ENCODE measurements around the gene GPR31.
"Not testable (repeated sequence)": the region's sequence is repeated elsewhere in the genome, so short reads cannot be mapped to it uniquely, and the experiment has no call there.

Gene GPR31, protein sequence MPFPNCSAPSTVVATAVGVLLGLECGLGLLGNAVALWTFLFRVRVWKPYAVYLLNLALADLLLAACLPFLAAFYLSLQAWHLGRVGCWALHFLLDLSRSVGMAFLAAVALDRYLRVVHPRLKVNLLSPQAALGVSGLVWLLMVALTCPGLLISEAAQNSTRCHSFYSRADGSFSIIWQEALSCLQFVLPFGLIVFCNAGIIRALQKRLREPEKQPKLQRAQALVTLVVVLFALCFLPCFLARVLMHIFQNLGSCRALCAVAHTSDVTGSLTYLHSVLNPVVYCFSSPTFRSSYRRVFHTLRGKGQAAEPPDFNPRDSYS

DNA sequence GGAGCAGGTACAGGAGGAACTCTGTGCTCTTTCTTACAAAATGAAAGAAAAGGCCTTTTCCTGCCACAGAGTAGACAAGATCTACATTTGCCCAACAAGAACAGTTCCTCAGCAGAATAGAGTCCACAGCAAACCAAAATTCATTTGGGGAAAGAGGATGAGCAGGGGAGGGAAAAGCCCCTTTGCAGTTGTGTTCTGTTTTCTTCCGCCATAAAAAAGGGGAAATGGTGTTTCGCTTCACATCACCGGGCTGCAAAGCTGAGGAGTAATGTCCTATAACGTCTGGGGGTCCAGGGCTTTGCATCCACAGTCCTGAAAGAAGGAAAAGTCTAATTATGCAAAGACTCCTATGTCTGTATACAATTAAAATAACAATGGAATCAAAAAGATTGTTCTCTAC lies at the start of gene GPR31:
TSS of gene GPR31 (minus strand) at position 118 of the 400 bp plus-strand sequence. CDS start 149 bp downstream, outside the sequence.
- DNase-seq (ENCODE audit: low spot score) = no peak

DNA sequence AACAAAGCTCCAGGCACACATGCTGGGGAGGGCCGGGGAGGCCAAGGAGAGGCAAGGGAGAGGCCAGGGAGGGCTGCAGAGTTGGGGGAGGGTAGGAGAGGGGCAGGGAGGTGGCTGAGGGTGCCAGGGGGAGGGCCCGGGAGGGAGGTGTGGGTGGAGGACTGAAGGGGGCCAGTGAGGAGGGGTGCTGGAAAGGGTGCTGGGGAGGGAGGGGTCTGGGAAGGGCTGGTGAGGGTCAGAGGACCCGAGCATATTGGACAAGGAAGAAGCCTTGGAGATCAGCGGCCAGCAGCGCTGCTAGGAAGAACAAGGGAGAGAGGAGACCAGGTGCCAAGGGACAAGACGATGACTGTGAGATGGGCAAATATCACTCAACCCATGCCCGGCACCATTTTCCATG lies 49.7 kb upstream of the GPR31 start:
- no peak for DNase-seq (ENCODE audit: low spot score)

GRCh38 chr6:167205316-167205715 lies 47.5 kb upstream of the GPR31 start:
- DNase-seq (ENCODE audit: low spot score) = not testable (repeated sequence)

GRCh38 chr6:167204059-167204348 lies 46.2 kb upstream of the GPR31 start:
- DNase-seq (ENCODE audit: low spot score) = not testable (repeated sequence)

DNA sequence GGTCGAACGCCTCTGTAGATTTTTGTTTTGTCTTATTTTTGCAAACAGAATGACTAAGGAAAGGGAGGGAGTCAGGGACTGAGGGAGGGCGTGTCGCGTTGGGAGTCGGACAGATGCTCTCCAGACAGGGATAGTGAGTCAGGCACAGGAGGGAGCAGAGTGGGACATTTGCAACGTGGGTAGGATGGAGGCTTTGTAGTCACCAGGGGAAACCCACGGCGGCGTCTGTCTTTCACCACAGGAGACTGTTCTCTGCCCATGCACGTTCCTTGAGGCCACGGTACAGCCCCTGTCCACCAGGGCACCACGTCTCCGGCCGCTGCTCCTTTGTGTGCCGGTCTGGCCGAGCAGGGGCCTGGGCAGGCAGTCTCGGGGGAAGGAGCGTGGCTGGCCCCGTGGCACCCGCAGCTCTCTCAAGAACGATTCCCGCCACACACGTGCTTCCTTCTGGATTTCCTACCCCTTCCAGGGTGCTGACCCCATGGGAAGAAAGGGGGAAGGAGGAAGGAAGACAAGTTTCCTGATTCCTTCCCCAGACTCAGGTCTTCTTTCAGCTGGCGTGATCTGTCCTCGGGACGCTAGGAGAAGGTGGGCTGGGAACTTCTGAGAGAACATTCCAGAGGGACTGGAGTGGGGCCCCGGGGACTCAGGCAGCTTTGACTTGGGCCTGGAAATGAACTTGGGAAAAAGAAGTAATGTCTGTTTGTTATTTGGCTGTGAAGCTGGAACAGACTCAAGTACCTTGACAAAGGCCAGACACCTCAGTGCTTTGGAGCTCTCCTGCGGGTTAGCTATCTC lies 45.7 kb upstream of the GPR31 start:
- not testable (repeated sequence) for DNase-seq (ENCODE audit: low spot score)

DNA sequence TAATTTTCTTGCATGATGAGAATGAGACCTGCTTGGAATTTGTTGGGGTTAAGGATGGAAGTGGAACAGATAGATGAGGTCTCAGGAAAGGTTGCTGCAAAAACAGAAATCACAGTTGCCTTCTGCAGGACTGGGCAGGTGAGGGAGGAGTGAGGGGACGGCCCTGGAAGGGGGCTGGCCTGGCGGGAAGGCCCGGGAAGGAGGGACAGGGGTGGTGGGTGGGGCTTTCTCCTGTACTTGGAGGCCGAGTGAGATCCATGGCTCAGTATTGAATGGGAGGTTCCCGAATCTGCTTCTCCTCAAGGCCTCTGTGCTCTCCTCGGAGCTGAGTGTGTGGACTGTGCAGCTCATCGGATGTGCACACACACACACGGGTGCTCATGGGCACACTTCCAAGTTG lies 44.8 kb upstream of the GPR31 start:
- not testable (repeated sequence) for DNase-seq (ENCODE audit: low spot score)

DNA sequence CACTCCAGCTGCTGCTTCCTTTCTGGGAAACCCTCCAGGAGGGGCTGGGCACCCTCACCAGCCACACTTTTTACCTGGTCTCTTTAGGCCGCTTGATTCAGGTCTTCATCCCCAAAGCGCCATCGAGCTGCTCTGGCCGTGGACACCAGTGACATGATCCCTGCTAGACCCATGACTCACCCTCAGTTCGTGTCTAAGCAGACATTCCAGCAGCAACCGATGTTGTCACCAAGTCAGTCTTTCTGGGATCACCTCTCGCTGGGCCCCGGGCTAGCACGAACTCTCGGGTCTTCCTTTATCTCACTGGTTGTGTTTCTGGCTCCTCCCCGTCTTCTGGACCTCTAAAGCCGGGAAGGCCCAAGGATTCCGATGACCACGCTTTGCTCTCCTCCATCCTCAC lies 43.0 kb upstream of the GPR31 start:
- no peak for DNase-seq (ENCODE audit: low spot score)

DNA sequence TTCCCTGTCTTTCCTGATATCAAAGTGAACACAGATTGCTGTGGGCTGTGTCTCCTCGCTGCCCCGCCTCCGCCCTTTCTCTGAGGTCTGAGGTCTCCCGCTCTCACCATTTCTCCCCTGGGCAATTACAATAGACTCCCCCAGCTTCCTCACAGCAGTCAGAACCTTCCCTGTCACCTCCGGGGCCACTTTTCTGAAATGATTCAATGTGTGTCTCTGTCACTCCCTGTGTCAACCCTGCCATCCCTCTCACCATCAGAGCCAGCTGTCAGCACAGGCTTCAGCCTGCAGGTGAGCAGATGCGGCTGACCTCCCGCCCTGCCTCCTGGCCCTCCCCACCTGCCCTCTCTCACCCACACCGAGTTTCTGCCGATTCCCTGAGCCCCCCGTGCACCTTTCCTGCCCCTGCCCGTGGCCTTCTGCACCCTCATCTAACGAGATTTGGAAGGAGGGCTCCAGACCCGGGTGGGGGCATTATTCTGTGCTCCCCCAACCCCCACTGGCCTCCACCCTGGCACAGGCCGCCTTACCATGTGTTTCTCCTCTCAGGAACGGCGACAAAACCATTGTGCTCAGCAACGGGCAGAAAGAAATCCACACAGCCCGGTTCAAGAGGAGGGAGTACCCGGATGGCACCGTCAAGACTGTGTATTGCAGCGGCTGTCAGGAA lies 38.3 kb upstream of the GPR31 start:
- DNase-seq (ENCODE audit: low spot score) = not testable (repeated sequence)

DNA sequence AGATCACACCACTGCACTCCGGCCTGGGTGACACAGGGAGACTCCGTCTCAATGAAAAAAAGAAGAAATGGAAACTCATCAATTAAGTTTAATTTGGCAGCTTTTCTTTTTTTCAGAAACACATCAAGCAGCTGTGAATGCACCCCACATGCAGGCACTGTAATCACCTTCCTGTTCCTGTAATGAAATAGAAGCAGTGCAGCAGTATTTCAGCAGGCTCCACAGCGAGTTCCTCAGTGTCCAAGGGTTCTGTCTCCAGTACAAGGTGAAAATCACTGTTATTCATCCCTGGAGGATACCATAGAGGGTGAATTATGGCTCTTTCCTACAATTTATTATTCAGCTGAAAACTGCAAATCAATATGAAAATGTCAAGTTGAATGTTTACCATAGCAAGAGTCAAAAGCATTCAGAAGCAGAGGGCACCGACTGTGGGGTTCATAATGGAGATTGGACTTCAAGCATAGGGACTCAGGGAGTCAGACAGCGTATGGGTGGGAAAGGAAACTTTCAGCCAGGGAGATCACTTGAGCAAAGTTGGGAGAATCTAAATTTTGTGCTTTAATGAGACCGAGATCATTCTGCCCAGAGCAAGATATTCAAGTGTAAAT lies 35.8 kb upstream of the GPR31 start:
- DNase-seq (ENCODE audit: low spot score) = not testable (repeated sequence)

GRCh38 chr6:167191043-167191583 lies 33.3 kb upstream of the GPR31 start:
- not testable (repeated sequence) for DNase-seq (ENCODE audit: low spot score)

DNA sequence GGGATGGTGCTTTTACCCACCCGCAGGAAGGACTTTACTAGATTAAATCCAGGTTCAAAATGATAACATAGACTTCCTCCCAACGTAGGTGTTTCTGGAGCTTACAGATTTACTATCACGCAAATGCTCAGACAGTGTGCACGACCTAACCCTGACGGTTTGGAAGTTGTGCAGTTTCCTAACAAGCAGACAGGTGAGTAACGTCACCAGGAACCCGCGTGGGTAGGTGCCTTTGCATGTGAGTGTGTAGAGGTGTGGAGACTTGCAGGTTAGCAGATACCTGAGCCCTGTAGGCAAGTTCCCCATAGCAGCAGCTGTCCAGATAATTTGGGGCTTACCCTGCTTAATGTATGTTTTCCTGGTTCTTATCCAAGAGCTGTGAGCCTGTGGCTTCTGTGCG lies 29.5 kb upstream of the GPR31 start:
- DNase-seq (ENCODE audit: low spot score) = not testable (repeated sequence)

DNA sequence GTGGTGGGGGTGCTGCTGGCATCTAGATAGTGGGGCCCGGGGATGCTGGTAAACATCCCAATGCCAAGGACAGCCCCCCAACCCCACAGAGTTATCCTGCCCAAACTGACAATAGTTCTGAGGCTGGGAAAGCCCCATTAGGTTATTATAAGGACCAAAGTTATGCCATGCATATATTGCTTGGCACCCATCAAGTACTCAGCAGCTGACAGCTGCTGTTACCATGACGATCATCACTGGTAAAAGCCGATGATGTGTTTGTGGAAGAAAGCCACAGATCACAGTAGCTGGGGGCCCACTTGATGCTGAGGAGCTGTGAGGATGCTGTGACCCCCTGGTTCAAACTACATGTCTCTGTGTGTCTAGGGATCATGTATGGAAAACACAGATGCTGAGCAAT lies 27.3 kb upstream of the GPR31 start:
- not testable (repeated sequence) for DNase-seq (ENCODE audit: low spot score)

DNA sequence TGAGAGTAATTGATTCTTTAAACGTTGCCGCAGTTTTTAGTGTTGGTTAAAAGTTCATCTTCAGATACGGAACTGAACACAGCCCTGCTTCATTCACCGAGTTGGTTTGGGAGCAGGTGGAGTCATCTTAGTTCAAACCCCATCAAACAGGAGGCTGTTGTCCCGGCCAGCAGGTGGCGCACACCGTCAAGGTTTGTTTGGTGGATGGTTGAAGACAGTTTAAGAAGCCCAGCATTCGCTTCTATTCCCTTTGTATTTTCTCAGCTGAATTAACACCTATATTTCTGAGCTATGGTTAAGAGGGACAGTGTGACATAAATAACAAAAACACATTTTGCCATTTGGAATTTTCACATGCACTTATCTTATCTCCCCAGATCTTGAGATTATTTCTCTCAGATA lies 25.1 kb upstream of the GPR31 start:
- not testable (repeated sequence) for DNase-seq (ENCODE audit: low spot score)

GRCh38 chr6:167181351-167181750 lies 23.6 kb upstream of the GPR31 start:
- not testable (repeated sequence) for DNase-seq (ENCODE audit: low spot score)

DNA sequence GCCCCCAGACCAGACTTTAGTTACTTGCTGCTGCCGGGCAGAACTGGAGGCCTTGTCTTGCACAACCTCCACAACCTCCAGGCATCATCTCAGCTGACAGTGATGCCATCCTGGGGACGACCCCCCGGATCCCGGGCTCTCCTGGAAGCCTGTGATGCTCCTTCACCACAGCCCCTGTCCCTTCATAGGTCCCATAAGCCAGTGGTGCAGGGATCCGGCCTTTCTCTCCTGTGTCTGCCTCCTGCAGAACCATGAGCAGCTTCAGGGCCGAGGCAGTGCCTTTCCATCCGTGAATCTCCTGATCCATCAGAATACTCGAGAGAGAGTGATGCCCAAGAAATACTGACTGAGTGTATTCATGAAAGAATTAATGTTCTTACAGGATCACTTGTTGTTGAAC lies 22.3 kb upstream of the GPR31 start:
- not testable (repeated sequence) for DNase-seq (ENCODE audit: low spot score)

GRCh38 chr6:167178896-167179655 lies 21.3 kb upstream of the GPR31 start:
- not testable (repeated sequence) for DNase-seq (ENCODE audit: low spot score)

DNA sequence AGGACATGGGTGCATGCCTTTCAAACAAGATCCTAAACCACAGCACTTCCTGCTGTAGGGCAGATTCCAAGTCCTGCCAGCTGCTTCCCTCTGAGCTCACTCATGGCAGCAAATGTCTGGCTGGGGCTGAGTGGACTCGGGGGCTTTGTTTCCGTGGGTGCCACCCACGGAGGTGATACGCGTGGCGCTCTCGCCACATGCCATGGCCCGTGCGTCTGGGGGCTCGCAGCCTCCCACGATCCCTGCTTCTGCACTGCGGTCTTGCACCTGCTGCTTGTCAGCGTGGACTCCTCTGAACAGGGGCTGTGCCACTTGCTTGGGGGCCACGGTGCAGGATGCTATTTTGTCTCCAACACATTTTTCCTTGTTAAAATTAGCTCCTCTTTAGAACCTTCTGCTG lies 19.5 kb upstream of the GPR31 start:
- not testable (repeated sequence) for DNase-seq (ENCODE audit: low spot score)

- not testable (repeated sequence) for DNase-seq (ENCODE audit: low spot score)
Measured at GRCh38 chr6:167172011-167172410, 14.2 kb upstream of the GPR31 start.

- DNase-seq (ENCODE audit: low spot score) = not testable (repeated sequence)
Measured at GRCh38 chr6:167171300-167171699, 13.5 kb upstream of the GPR31 start.

DNA sequence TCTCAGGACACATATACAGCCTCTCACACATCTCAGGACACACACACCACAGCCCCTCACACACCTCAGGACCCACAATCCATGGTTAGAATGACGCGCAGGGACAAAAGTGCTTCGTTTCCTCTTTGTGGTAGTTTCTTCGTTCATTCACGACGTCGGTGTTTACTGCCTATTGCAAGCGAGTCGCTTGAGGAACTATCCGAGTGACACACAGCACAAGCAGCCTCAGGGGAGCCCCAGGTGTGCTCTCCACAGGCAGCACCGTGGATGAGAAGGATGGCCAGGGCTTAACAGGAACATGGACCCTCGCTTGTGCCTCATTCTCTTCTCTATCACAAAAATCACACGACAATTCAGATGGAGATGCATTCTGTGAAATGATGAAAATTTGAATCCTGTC lies 12.1 kb upstream of the GPR31 start:
- not testable (repeated sequence) for DNase-seq (ENCODE audit: low spot score)

GRCh38 chr6:167168296-167168695 lies 10.5 kb upstream of the GPR31 start:
- DNase-seq (ENCODE audit: low spot score) = not testable (repeated sequence)

Measured in AG08395 (cell line).